Subcutaneous adipose tissue (tissue), 4 donors: Measurements from ENCODE around the gene SDCCAG8. TPM values are rescaled to one million over a fixed set of nuclear protein-coding genes. Genes with fewer than 3 reads are reported as not detected.

ENCODE experiments used
- CTCF ChIP-seq: fragments of 450-650 bp; IDR thresholded peaks from one replicate; pipeline ENCODE4 v1.5.1; 2016; ENCODE audit warnings: low read depth, mild to moderate bottlenecking, control low read depth, antibody characterized with exemption, moderate library complexity
- total RNA-seq, 4 donors: library from RNA; depleted of rRNA; stranded (reverse); fragments of >200 nt; gene quantifications; one replicate each; pipeline ENCODE4 v1.1.0, GENCODE V29; 2016

The SDCCAG8 gene
- total RNA-seq, 4 donors from 2014 or later, result 44.6 to 74.5 (median 51.9) TPM

DNA sequence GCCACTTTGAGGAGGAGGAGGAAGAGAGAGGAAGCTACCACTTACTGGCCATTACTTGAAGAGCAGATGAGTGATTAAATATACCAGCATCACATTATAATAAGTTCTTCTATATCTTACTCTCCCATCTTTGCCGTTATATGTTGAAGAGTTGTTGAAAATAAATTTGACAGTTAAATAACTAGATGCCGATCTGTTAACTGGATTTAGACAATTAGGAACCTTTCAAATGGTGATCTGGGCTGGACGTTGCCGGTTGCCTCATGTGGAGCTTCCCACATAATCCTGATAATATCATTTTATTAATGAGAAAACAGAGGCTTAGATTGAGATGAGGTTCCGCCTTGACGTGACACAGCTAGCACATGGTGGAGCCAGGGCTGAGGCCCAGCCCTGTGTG lies 147.0 kb downstream of the SDCCAG8 start:
- TF ChIP-seq CTCF, result no peak

GRCh38 chr1:243406424-243406823 lies 150.6 kb downstream of the SDCCAG8 start:
- no peak for TF ChIP-seq CTCF

DNA sequence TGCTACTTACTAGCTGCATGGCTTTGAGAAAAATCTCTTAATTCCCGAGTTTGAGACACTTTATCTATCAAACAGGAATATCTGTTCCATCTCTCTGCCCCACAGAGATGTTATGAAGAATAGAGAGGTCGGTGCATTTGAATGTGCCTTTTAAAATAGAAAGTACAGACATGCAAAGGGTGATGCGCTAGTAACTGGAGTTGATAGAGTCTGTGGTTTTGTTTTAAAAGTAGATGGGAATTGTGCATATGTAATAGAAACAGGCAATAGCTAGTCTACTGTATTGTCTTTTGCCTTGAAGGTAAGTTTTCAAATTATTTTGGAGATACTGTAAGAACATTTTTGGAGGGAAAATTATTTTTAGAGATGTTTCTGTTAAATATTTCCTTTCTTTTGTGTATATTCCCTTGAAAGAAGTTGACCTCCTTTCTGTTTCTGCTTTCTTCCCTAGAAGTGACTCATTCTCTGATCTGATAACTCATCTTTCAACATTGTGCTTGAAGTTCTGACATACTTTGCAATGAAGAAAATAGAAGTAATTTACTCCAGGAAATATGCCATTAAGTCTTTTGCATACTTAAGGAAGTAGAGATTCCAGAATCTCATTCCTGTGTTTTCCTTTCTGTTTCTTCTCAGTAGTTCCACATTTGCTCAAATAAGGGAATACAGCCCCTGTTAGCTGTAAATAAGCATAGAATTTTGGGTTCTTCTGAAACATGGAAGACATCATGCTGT lies 151.6 kb downstream of the SDCCAG8 start:
- no peak for TF ChIP-seq CTCF

DNA sequence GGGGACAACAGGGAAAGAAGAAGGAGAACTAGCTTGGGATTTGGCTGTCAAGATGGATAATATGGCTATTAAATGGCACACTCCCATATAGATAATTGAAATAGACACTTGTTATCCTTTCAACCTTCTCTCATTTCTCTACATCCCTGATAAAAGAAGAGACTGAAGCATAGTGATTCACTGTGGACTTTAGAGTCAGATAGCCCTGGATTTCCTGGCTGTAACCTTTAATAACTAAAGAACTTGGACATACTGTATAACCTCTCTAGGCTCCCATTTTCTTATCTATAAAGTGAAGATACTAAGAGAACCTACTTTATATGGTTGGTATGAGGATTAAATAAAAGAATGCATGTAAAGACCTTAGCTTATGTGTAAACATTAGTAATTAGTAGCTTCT lies 152.6 kb downstream of the SDCCAG8 start:
- no peak for TF ChIP-seq CTCF

- no peak for TF ChIP-seq CTCF
Measured at GRCh38 chr1:243409284-243409683, 153.4 kb downstream of the SDCCAG8 start.

GRCh38 chr1:243411472-243411871 lies 155.6 kb downstream of the SDCCAG8 start:
- no peak for TF ChIP-seq CTCF

DNA sequence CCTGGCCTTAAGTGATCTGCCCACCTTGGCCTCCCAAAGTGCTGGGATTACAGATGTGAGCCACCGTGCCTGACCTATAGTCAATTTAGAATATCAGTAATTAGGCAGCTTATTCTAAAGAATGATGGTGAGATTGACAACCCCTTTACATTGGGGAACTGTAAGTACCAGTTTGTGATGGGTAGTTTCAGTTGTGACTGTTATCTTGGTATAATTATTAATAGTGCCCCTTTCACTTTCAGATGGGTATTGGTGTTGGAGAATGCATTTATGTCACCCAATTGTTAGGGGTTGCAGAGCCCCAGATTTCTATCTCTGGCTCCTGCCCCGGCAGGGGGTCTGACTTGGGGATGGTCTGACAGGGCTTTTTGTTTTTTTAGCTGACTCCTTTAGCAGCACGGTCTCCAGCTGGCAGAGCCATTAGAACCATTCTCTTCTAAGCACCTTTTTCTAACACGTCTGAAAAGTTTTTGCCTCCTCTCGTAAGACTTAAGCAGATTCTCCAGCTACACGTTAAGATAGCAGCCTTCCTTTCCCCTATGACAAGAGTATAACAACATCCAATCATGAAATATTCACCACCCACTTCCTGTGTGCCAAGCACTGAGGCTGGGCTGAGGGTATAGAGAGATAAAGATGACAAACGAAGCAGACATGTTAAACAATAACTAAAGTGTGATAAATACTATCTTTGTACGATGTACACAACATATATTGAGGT lies 157.8 kb downstream of the SDCCAG8 start:
- TF ChIP-seq CTCF, result no peak
